ENCODE measurements around the gene JAG2. TPM values are rescaled to one million over a fixed set of nuclear protein-coding genes. Genes with fewer than 3 reads are reported as not detected.
A peak's percentile ranks its signal among the peaks of the same experiment; 100 is the strongest.

The JAG2 gene
- total and polyA plus RNA-seq, 11 donors: 19.1 to 62.4 (median 25.9) TPM

GRCh38 chr14:105162669-105162979 lies 6.0 kb downstream of the JAG2 start:
- no peak for DNase-seq
- no peaks in the 10 kb centered on the region for H3K9me3 ChIP-seq
- H3K4me1 ChIP-seq: peaks cover 0 to 40% (median 18%) of the 10 kb centered on the region in 12 donors
- no peaks in the 10 kb centered on the region for H3K36me3 ChIP-seq
- intact Hi-C loops (cut with DNase I): loop anchor here in 3 of 10 donors (5.0 to 10.0 kb wide), 2 partner anchors 68 to 70 kb away; no protein-coding TSS in a partner anchor
- H3K4me3 ChIP-seq: no peak overlapping the region
- WGBS, 4 donors: 95 to 100% (median 98%) methylated on average over 1 to 2 of the region's 2 CpGs
- TF ChIP-seq POLR2A (IDR thresholded peaks at IDR 0.05): no peak
- TF ChIP-seq, protein P1, sequence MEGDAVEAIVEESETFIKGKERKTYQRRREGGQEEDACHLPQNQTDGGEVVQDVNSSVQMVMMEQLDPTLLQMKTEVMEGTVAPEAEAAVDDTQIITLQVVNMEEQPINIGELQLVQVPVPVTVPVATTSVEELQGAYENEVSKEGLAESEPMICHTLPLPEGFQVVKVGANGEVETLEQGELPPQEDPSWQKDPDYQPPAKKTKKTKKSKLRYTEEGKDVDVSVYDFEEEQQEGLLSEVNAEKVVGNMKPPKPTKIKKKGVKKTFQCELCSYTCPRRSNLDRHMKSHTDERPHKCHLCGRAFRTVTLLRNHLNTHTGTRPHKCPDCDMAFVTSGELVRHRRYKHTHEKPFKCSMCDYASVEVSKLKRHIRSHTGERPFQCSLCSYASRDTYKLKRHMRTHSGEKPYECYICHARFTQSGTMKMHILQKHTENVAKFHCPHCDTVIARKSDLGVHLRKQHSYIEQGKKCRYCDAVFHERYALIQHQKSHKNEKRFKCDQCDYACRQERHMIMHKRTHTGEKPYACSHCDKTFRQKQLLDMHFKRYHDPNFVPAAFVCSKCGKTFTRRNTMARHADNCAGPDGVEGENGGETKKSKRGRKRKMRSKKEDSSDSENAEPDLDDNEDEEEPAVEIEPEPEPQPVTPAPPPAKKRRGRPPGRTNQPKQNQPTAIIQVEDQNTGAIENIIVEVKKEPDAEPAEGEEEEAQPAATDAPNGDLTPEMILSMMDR (IDR thresholded peaks at IDR 0.05): no peak
- no peak for ATAC-seq
- peaks cover 0 to 11% (median 0%) of the 10 kb centered on the region in 9 donors for H3K27me3 ChIP-seq
- no peak overlapping the region for H3K27ac ChIP-seq

DNA sequence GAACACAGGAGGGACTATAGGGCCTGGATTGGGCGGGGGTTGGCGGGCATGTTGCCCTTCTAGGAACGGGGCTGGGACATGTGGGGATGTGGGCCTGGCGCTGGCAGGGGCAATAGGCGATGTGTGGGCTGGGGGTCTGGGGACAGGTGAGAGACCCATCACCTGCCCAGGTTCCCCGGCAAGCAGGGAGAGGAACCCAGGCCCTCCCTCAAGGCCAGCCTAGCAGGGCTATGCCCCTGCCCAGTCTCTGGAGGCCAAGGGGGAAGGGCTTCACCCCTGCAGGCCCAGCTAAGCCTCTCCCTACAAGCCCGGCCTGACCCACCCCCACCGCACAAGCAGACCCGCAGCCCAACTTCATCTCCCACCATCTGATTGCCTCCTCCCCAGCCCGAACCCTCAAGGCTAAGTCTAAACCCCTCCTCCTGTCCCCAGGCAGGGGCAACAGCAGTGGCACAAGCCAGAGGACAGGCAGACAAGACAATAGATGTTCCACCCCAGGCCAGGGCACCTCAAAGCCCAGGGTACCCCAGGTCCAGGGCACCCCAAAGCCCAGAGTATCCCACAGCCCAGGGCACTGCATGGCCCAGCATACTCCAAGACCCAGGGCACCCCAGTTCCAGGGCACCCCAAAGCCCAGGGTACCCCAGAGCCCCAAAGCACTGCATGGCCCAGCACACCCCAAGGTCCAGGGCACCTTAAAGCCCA lies 6.5 kb downstream of the JAG2 start:
- no peak overlapping the region for H3K4me3 ChIP-seq
- no peak overlapping the region for H3K27ac ChIP-seq
- TF ChIP-seq POLR2A (IDR thresholded peaks at IDR 0.05): no peak
- DNase-seq: no peak
- WGBS, 4 donors: 85 to 90% (median 88%) methylated on average over 10 of the region's 10 CpGs
- H3K4me1 ChIP-seq: peaks cover 0 to 35% (median 17%) of the 10 kb centered on the region in 12 donors
- H3K27me3 ChIP-seq: peaks cover 0 to 11% (median 0%) of the 10 kb centered on the region in 9 donors
- ATAC-seq: peak; percentile 20 to 65 (median 48)
- no peaks in the 10 kb centered on the region for H3K36me3 ChIP-seq
- H3K9me3 ChIP-seq: no peaks in the 10 kb centered on the region
- intact Hi-C loops (cut with DNase I): loop anchor here in 3 of 10 donors (5.0 to 10.0 kb wide), 2 partner anchors 67 to 70 kb away; no protein-coding TSS in a partner anchor

- 68 to 86% (median 76%) methylated on average over 6 to 15 of the region's 15 CpGs for WGBS, 4 donors
- peaks cover 0 to 27% (median 9%) of the 10 kb centered on the region in 12 donors for H3K4me1 ChIP-seq
- H3K4me3 ChIP-seq: no peak overlapping the region
- DNase-seq (no peak), ATAC-seq (no peak)
- no peaks in the 10 kb centered on the region for H3K36me3 ChIP-seq
- intact Hi-C loops (cut with DNase I): loop anchor here in 3 of 10 donors (5.0 to 10.0 kb wide), 2 partner anchors 67 to 69 kb away; no protein-coding TSS in a partner anchor
- TF ChIP-seq POLR2A (IDR thresholded peaks at IDR 0.05): no peak
- TF ChIP-seq, protein P1 (IDR thresholded peaks at IDR 0.05): no peak
- H3K9me3 ChIP-seq: no peaks in the 10 kb centered on the region
- H3K27me3 ChIP-seq: peaks cover 0 to 4% (median 0%) of the 10 kb centered on the region in 9 donors
- H3K27ac ChIP-seq: no peak overlapping the region
Measured at GRCh38 chr14:105161309-105161708, 7.3 kb downstream of the JAG2 start.

- WGBS, 4 donors: 84 to 90% (median 87%) methylated on average over 12 of the region's 12 CpGs
- ATAC-seq (no peak), DNase-seq (no peak)
- Histone ChIP-seq H3K4me3 (no peak overlapping the region), H3K9me3 (no peaks in the 10 kb centered on the region), H3K27ac (no peak overlapping the region), H3K4me1 (peaks cover 0 to 21% (median 6%) of the 10 kb centered on the region in 12 donors), H3K27me3 (no peaks in the 10 kb centered on the region), H3K36me3 (peaks cover 0 to under 1% (median 0%) of the 10 kb centered on the region in 9 donors)
- intact Hi-C loops (cut with DNase I): loop anchor here in 3 of 10 donors (5.0 to 10.0 kb wide), 2 partner anchors 66 to 68 kb away; no protein-coding TSS in a partner anchor
- TF ChIP-seq, protein P1 (IDR thresholded peaks at IDR 0.05): no peak
- TF ChIP-seq POLR2A (IDR thresholded peaks at IDR 0.05): no peak
Measured at GRCh38 chr14:105160776-105161175, 7.8 kb downstream of the JAG2 start.

Data from heart left ventricle (tissue), 16 donors.